ENCODE data around the gene S1PR4.

DNA sequence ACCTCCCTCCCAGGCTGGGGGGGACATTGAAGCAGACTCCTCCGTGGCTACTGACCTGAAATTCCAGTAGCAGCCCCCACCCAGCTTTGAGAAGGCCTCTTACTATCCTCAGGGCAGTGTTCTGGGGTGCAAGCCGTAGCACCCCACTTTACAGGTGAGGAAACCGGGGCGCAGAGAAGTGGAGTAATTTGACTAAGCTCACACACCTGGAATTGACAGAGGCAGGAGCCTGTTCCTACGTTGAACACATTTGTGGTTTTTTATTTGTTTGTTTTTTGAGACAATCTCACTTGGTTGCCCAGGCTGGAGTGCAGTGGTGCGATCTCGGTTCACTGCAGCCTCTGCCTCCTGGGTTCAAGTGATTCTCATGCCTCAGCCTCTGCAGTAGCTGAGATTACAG, 14.6 kb upstream of the S1PR4 start:
- TF ChIP-seq POLR2A (IDR thresholded peaks at IDR 0.05) (no peak), EP300 (IDR thresholded peaks at IDR 0.05) (no peak)
- TF ChIP-seq, protein P1, sequence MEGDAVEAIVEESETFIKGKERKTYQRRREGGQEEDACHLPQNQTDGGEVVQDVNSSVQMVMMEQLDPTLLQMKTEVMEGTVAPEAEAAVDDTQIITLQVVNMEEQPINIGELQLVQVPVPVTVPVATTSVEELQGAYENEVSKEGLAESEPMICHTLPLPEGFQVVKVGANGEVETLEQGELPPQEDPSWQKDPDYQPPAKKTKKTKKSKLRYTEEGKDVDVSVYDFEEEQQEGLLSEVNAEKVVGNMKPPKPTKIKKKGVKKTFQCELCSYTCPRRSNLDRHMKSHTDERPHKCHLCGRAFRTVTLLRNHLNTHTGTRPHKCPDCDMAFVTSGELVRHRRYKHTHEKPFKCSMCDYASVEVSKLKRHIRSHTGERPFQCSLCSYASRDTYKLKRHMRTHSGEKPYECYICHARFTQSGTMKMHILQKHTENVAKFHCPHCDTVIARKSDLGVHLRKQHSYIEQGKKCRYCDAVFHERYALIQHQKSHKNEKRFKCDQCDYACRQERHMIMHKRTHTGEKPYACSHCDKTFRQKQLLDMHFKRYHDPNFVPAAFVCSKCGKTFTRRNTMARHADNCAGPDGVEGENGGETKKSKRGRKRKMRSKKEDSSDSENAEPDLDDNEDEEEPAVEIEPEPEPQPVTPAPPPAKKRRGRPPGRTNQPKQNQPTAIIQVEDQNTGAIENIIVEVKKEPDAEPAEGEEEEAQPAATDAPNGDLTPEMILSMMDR (IDR thresholded peaks at IDR 0.05) = no peak

All from tibial nerve (tissue), 4 donors.